H54 (cell line): ENCODE data around the gene DLGAP5.

ENCODE experiments used
- DNase-seq: peaks from one replicate; pipeline ENCODE4 v3.0.0; 2011; ENCODE audit warnings: low spot score, mixed read lengths; ENCODE audit not compliant: insufficient read length
- FAIRE-seq: peaks from 3 replicates; lab custom pipeline; 2011; peaks lifted over from hg19 to GRCh38; lab: Jason Lieb, UNC
- POLR2A ChIP-seq: IDR thresholded peaks from 2 replicates; pipeline ENCODE4 v1.6.1; 2011; ENCODE audit warnings: low read depth, mild to moderate bottlenecking, low read length

DLGAP5 gene

DNA sequence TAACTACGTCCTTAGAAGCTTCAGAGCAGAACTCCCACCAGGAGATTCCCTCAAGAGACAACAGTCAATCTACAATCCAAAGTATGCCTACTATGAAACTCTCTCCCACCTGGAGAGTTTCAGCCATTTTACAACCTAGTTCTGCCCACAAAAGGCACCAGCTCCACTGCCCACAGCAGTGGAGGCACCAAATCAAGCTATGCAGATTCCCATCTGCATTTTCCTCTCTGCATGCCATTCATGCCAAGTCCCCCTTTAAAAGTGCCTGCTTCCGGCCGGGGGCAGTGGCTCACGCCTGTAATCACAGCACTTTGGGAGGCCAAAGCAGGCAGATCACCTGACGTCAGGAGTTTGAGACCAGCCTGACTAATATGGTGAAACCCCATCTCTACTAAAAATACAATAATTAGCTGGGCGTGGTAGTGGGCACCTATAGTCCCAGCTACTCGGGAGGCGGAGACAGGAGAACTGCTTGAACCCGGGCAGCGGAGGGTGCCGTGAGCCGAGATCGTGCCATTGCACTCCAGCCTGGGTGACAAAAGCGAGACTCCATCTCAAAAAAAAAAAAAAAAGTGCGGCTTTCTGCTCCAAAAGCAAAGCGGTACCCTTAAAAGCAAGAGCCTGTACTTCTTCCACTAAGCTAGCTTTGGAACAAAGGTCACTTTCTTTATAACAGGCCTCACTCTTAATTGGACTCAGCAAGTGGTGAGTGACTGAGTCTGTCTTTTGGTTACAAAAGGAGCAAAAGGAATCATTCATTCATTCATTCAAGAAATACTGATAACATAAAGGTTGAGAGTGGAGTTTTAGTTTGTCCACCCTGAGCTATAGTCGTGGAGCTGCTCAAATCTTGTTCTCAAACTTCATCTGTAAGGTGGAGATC is 10.1 kb upstream of the DLGAP5 start:
- DNase-seq (no peak), FAIRE-seq (no peak)
- no peak for TF ChIP-seq POLR2A

DNA sequence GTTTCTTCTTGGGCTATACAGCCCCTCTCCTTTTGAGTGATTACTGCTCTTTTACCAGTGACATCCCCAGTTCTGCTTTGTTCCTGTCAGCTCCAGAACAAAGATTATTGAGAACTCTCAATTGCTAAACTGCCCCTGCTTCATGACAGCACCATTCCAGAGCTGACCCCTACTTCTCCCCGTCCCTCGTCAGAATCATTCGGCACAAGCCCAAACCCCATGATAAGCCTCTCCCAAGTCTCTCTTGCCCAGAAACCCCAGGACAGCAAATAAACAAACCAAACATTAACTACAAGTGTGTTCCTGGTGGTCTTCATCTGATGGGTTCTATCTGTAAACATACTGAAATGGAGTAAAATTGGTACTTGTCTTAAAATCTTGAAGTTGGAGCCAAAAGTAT is 9.3 kb upstream of the DLGAP5 start:
- FAIRE-seq (no peak), DNase-seq (no peak)
- TF ChIP-seq POLR2A = no peak

GRCh38 chr14:55198749-55199148 is 7.4 kb upstream of the DLGAP5 start:
- TF ChIP-seq POLR2A = no peak
- no peak for DNase-seq
- FAIRE-seq = no peak

DNA sequence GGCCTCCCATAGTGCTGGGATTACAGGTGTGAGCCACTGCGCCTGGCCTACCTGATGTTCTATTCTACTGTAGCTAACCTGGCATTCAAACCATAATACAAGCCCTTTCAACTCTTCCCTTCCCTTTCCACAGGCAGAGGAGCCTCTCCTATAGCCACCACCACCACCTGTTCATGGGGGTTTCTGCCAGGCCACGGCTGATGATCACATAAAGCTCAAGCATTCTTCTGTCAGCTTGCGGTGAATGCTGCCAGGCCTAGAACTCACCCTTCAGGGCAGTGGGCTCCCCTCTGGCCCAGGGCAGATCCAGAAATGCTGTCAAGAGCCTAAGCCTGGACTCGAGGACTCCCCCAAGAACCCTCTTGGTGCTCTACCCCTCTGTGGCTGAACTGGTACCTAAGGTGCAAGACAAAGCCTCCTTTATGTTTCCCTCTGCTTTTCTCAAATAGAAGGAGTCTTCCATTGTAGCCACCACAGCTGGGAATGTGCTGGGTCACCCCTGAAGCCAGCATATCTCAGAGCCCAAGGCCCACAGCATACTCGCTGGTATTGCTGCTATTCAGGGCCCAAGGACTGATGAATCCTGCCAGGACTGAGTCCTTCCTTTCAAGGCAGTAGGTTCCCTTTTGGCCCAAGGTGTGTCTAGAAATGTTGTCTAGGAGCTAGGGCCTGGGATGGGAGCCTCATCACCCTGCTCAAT is 3.4 kb upstream of the DLGAP5 start:
- DNase-seq (no peak), FAIRE-seq (no peak)
- TF ChIP-seq POLR2A = no peak

- no peak for FAIRE-seq
- no peak for DNase-seq
- no peak for TF ChIP-seq POLR2A
Measured at GRCh38 chr14:55192054-55192621, 753 bp upstream of the DLGAP5 start.

DNA sequence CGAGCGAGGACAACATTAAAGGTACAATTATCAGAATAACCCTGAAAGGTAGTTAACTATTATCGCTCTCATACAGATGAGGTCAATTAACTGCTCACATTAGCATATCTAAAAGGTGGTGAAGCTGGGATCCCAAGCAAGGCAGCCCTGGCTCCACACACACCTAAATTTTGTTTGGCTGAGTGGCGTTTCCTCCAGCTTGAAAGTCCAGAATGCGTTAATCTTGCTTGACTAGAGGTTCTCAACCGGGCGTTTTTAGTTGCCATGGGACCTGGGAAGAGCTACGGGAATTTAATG is 531 bp downstream of the DLGAP5 start:
- TF ChIP-seq POLR2A = no peak
- FAIRE-seq (no peak), DNase-seq (no peak)

DNA sequence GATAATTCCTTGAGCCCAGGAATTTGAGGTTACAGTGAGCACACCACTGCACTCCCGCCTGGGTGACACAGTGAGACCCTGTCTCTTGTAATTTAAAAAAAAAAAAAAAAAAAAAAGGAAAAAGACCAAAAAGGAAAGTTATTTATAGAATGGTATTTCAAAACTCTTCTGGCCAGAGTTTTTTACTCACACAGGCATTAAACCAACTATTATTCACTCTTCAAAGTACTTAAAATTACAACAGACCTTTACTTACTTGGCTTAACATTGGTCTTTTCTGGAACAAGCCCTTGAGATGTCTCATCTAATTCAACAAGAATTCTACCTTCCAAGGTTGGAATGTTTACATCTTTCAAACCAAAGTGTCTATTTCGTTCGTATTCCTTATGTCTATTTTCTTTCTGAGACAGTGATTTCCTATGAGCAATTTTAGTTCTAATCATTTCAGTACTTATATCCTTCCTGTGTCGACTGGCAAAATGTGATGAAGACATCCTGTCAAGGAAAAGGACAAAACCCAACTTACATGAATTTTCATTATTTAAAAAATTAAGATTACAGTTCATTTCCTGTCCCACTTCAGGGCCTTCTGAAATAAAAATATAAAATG is 2.6 kb downstream of the DLGAP5 start:
- FAIRE-seq (no peak), DNase-seq (no peak)
- TF ChIP-seq POLR2A = no peak

DNA sequence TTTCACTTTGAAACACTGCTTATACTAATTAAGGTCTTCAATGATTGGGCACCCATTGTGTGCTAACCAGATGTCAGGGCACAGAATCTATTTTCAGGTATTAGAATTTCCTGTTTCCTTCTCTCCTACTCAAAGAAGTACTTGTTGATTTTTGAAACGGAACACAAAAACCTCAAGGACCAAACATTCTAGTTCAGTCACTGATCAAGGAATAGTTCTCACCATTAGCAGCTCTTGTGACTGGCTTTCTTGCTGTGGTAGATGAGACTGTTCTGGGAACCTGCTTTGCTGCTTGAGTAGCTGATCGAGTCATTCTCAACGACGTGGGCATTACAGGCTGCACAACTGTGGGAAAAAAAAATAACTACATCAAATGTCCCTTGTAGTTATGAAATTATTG is 11.0 kb downstream of the DLGAP5 start:
- DNase-seq = no peak
- no peak for FAIRE-seq
- TF ChIP-seq POLR2A = no peak

DNA sequence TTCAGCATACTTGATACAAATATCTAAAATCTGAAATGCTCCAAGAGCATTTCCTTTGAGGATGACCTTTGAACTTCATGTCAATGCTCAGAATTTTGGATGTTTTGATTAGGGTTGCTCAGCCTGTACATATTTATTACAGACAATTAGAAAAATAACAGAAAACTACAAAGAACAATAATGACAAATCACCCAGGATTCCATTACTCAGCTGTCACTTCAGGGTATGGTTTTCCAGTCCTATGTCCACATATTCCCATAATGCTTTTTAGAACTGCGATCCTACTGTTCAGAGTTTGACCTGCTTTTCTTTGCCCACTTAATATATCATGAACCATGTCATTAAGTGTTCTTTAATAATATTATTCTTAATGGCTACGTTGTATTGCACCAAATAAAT is 11.4 kb downstream of the DLGAP5 start:
- TF ChIP-seq POLR2A = no peak
- no peak for FAIRE-seq
- no peak for DNase-seq

DNA sequence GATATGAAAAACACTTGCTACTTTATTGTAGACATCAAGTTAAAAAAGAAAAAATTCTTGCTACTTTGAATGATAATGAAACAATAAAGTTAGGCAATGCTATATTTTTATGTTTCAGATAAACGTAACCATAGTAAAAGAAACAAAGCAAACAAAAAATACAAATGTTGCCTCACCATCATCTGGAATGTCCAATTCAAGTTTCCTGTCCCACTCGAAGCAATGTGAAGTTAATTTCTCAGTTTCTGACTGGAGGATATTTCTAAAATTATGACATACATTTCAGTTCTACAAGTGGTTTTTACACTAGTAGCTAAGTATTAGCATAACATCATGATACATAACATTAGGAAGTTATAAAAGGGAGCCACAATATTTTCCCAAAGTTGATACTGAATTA is 20.9 kb downstream of the DLGAP5 start:
- no peak for TF ChIP-seq POLR2A
- DNase-seq = no peak
- no peak for FAIRE-seq

DNA sequence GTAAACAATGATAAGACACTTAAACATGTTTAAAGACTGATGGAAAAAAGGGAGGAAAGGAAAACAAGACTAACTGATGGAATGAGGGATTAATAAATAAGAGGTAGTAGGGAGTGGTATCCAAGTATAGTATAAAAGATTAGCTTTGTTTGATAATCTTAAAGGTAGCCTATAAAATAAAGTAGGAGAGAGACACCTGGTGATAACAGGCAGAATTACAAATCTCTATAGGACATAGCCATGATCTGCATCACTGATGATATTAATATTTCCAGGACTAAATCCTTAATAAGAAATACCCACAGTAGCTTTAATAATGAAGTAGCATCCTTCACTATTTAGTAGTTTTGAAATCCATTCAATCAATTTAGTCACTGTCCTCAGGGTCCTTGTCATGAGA is 30.4 kb downstream of the DLGAP5 start:
- TF ChIP-seq POLR2A = no peak
- FAIRE-seq = no peak
- DNase-seq = no peak

DNA sequence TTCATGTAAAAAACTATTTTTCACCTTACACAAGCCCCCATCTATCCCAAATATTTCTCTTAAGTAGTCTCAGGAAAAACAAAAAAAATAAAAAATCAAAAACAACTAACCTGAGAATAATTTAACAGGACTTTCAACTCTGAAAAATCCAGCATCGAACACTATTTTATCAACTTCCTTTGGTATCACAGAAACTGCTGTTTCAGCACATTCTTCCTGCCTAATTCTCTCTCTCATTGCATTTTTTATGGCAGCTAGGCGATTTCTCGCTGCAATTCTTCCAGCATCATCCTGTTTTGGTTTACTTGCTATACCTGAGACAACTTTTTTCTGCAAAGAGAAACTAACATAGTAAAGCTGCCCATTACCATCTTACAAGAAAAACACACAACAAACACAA is 33.0 kb downstream of the DLGAP5 start:
- TF ChIP-seq POLR2A = no peak
- no peak for DNase-seq
- no peak for FAIRE-seq

- TF ChIP-seq POLR2A = no peak
- no peak for FAIRE-seq
- DNase-seq = no peak
Measured at GRCh38 chr14:55157080-55157479, 34.3 kb downstream of the DLGAP5 start.

GRCh38 chr14:55153951-55154350 is 37.4 kb downstream of the DLGAP5 start:
- FAIRE-seq (no peak), DNase-seq (no peak)
- TF ChIP-seq POLR2A = no peak
